Measurements from ENCODE around the gene PIM2.

Gene PIM2

GRCh38 chrX:48937054-48937907 lies 18.5 kb upstream of the PIM2 start:
- H3K27me3 ChIP-seq: no peaks in the 10 kb centered on the region
- H3K4me3 ChIP-seq (ENCODE audit: low read depth, low read length): no peak overlapping the region
- no peak for DNase-seq
- no peaks in the 10 kb centered on the region; the same call in none of the 2 replicates for H3K36me3 ChIP-seq
- TF ChIP-seq, protein P1, sequence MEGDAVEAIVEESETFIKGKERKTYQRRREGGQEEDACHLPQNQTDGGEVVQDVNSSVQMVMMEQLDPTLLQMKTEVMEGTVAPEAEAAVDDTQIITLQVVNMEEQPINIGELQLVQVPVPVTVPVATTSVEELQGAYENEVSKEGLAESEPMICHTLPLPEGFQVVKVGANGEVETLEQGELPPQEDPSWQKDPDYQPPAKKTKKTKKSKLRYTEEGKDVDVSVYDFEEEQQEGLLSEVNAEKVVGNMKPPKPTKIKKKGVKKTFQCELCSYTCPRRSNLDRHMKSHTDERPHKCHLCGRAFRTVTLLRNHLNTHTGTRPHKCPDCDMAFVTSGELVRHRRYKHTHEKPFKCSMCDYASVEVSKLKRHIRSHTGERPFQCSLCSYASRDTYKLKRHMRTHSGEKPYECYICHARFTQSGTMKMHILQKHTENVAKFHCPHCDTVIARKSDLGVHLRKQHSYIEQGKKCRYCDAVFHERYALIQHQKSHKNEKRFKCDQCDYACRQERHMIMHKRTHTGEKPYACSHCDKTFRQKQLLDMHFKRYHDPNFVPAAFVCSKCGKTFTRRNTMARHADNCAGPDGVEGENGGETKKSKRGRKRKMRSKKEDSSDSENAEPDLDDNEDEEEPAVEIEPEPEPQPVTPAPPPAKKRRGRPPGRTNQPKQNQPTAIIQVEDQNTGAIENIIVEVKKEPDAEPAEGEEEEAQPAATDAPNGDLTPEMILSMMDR (IDR thresholded peaks at IDR 0.05; ENCODE audit: low read depth, low read length): 0 out of 2 replicates have a peak, but pooled peaks have one; percentile 10
- no peaks in the 10 kb centered on the region for H3K4me1 ChIP-seq
- H3K9me3 ChIP-seq: no peaks in the 10 kb centered on the region

DNA sequence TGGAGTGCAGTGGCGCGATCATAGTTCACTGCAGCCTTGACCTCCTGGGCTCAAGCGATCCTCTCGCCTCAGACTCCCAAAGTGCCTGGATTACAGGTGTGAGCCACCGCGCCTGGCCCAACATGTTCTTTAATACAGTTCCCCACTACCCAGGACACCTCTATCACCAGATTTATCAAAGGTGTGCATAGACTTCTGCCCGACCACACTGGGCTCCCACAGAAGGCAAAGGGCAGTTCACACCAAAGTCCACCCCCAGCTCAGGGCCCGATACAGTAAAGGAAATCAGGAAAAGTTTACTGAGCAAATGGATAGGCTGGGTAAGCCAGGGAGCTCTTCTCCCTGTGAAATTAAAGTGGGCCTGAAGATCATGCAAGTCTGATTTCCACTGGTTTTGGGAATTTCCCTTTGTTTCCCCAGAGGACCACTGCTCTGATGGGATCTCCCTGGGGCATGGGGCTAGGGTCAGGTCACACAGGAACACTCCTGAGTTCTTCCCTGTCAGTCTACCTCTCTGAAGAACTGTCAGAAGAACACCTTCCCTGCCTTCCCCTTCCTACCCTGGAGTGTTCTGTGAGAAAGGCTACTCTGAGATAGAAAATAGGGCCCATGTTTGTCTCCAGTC lies 17.7 kb upstream of the PIM2 start:
- Histone ChIP-seq H3K36me3 (no peaks in the 10 kb centered on the region; the same call in 1 of the 2 replicates), H3K27me3 (no peaks in the 10 kb centered on the region), H3K4me3 (ENCODE audit: low read depth, low read length) (no peak overlapping the region), H3K9me3 (no peaks in the 10 kb centered on the region), H3K4me1 (no peaks in the 10 kb centered on the region)
- no peak for DNase-seq
- TF ChIP-seq, protein P1 (IDR thresholded peaks at IDR 0.05; ENCODE audit: low read depth, low read length): no peak

DNA sequence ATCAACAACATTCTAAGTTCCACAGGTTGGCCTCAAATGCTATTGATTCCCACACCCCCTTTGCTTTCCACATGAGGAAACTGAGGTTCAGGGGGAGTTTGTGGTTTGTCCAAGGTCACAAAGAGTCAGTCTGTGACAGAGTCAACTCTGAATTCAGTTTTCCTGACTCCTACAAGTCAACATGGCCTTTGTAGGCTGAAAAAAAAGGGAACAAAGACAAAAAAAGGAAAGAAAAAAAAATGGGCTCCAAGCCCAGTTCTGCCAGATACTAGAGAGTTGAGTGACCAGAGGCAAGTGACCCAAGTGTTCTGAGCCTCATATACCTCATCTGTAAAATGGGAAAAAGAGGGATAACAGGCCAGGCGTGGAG lies 16.5 kb upstream of the PIM2 start:
- H3K36me3 ChIP-seq: no peaks in the 10 kb centered on the region; the same call in 1 of the 2 replicates
- TF ChIP-seq, protein P1 (IDR thresholded peaks at IDR 0.05; ENCODE audit: low read depth, low read length): no peak
- H3K4me1 ChIP-seq: no peaks in the 10 kb centered on the region

GRCh38 chrX:48934581-48935300 lies 15.9 kb upstream of the PIM2 start:
- Histone ChIP-seq H3K9me3 (no peaks in the 10 kb centered on the region), H3K36me3 (no peaks in the 10 kb centered on the region; the same call in 1 of the 2 replicates), H3K4me3 (ENCODE audit: low read depth, low read length) (no peak overlapping the region), H3K27me3 (no peaks in the 10 kb centered on the region), H3K4me1 (no peaks in the 10 kb centered on the region)
- TF ChIP-seq, protein P1 (IDR thresholded peaks at IDR 0.05; ENCODE audit: low read depth, low read length): no peak
- no peak for DNase-seq

More for the DNA sequence above, 16.5 kb upstream of the PIM2 start:
- no peak for DNase-seq
- Histone ChIP-seq H3K4me3 (ENCODE audit: low read depth, low read length) (no peak overlapping the region), H3K27me3 (no peaks in the 10 kb centered on the region), H3K9me3 (no peaks in the 10 kb centered on the region)

- DNase-seq: no peak
- Histone ChIP-seq H3K4me1 (no peaks in the 10 kb centered on the region), H3K27me3 (no peaks in the 10 kb centered on the region), H3K4me3 (ENCODE audit: low read depth, low read length) (no peak overlapping the region), H3K36me3 (no peaks in the 10 kb centered on the region; the same call in 1 of the 2 replicates), H3K9me3 (no peaks in the 10 kb centered on the region)
- TF ChIP-seq, protein P1 (IDR thresholded peaks at IDR 0.05; ENCODE audit: low read depth, low read length): no peak
Measured at GRCh38 chrX:48933757-48934156, 14.9 kb upstream of the PIM2 start.
